A673 (cell line): ENCODE measurements around the gene GLS2. TPM values are rescaled to one million over a fixed set of nuclear protein-coding genes. Genes with fewer than 3 reads are reported as not detected.

Source experiments
- BruUV-seq: library from RNA; stranded (reverse); fragments of 400-500 nt; replicated peaks from 2 replicates; lab custom pipeline; 2021; lab: Mats Ljungman, UMichigan
- CTCF ChIA-PET: fragments of 300-600 bp; sonication (Branson Sonifier 250); formaldehyde crosslinking; loops from one replicate; lab custom pipeline; 2022; ENCODE audit warnings: antibody characterized with exemption; lab: Charles Lee
- POLR2A ChIA-PET: fragments of 300-600 bp; sonication (Branson Sonifier 250); formaldehyde crosslinking; loops from one replicate; lab custom pipeline; 2022; ENCODE audit warnings: antibody characterized with exemption; ENCODE audit not compliant: low non-redundant PET; lab: Charles Lee
- DNase-seq: peaks from one replicate; pipeline ENCODE4 v3.0.0-alpha.2; 2015; ENCODE audit warnings: low spot score
- H3K27ac ChIP-seq: fragments of 200-600 bp; sonication (generic); 2 replicates; pipeline ENCODE4 v1.5.1; 2016; ENCODE audit warnings: mixed run types, low read depth, mild to moderate bottlenecking, mixed read lengths, antibody characterized with exemption, low read length; ENCODE audit not compliant: poor library complexity, severe bottlenecking
- H3K27me3 ChIP-seq: fragments of 200-600 bp; sonication (generic); replicated peaks from 2 replicates; pipeline ENCODE4 v1.6.1; 2017; ENCODE audit warnings: mixed run types, low read depth, mild to moderate bottlenecking, mixed read lengths, antibody characterized with exemption, low read length; ENCODE audit not compliant: insufficient read depth, poor library complexity
- H3K36me3 ChIP-seq: fragments of 200-600 bp; sonication (generic); 2 replicates; pipeline ENCODE4 v1.6.1; 2016; ENCODE audit warnings: mixed run types, mild to moderate bottlenecking, mixed read lengths, antibody characterized with exemption, low read length; ENCODE audit not compliant: insufficient read depth, poor library complexity, severe bottlenecking
- H3K4me1 ChIP-seq: fragments of 200-600 bp; sonication (generic); 2 replicates; pipeline ENCODE4 v1.6.1; 2017; ENCODE audit warnings: mixed run types, mild to moderate bottlenecking, mixed read lengths, antibody characterized with exemption, low read length; ENCODE audit not compliant: insufficient read depth, poor library complexity, severe bottlenecking
- H3K4me3 ChIP-seq: fragments of 200-600 bp; sonication (generic); 2 replicates; pipeline ENCODE4 v1.5.1; 2016; ENCODE audit warnings: low read depth, mixed run types, mild to moderate bottlenecking, mixed read lengths, low read length; ENCODE audit not compliant: poor library complexity, severe bottlenecking
- H3K9me3 ChIP-seq: fragments of 200-600 bp; sonication (generic); 2 replicates; pipeline ENCODE4 v1.6.1; 2016; ENCODE audit warnings: mixed run types, low read depth, mild to moderate bottlenecking, mixed read lengths, antibody characterized with exemption, low read length; ENCODE audit not compliant: poor library complexity, severe bottlenecking
- CTCF ChIP-seq: fragments of 300-800, 200-600 bp; sonication (generic); conservative IDR thresholded peaks from 2 replicates; pipeline ENCODE4 v1.5.1; 2017; ENCODE audit warnings: low read depth, mild to moderate bottlenecking, antibody characterized with exemption, low read length, moderate library complexity, mixed read lengths
- EZH2 ChIP-seq: fragments of 200-600 bp; sonication (generic); IDR thresholded peaks from 2 replicates; pipeline ENCODE4 v1.6.1; 2017; ENCODE audit warnings: borderline replicate concordance, low read depth, mild to moderate bottlenecking, mixed read lengths, antibody characterized with exemption, low read length; ENCODE audit not compliant: poor library complexity, severe bottlenecking
- intact Hi-C: fragments of 100-400 bp; cut with micrococcal nuclease; formaldehyde crosslinking; loops from one replicate; pipeline ENCODE4 v1.10.0; 2022; ENCODE audit not compliant: unreplicated experiment
- total RNA-seq: library from RNA; stranded (reverse); gene quantifications from 2 replicates; pipeline ENCODE4 v1.2.3, GENCODE V29; 2021

Gene GLS2
- total RNA-seq, 1 experiment from 2014 or later: not detected

GRCh38 chr12:56468216-56469006 lies 19.6 kb downstream of the GLS2 start, which contains the start of gene SPRYD4:
TSS of gene SPRYD4 (plus strand) at chr12:56468578. CDS start at chr12:56468592, 14 bp downstream.
- intact Hi-C loops: no loop called here
- H3K27me3 ChIP-seq: no peaks in the 10 kb centered on the region
- H3K27ac ChIP-seq: peak within 1 kb of the TSS; percentile 94
- DNase-seq: peak; percentile 96
- peaks cover 7% of the 10 kb centered on the region for H3K4me1 ChIP-seq
- no peaks in the 10 kb centered on the region for H3K9me3 ChIP-seq
- no peak for TF ChIP-seq EZH2
- peak; percentile 60 for TF ChIP-seq CTCF
- H3K4me3 ChIP-seq: peak within 1 kb of the TSS; percentile 76
- CTCF ChIA-PET: no interaction called here
- TSS peak; percentile 51 for BruUV-seq
- POLR2A ChIA-PET: no interaction called here
- no peaks in the 10 kb centered on the region for H3K36me3 ChIP-seq

GRCh38 chr12:56462565-56462964 lies 25.4 kb downstream of the GLS2 start:
- DNase-seq: no peak
- Histone ChIP-seq H3K36me3 (no peaks in the 10 kb centered on the region), H3K27ac (no peak overlapping the region), H3K4me1 (no peaks in the 10 kb centered on the region), H3K4me3 (no peak overlapping the region), H3K9me3 (no peaks in the 10 kb centered on the region), H3K27me3 (no peaks in the 10 kb centered on the region)
- ChIA-PET CTCF (interaction anchor here (0.5 kb wide), 1 partner anchor 73 kb away, joined by 8 read pairs; no protein-coding TSS in a partner anchor), POLR2A (no interaction called here)
- no TSS peak for BruUV-seq
- TF ChIP-seq CTCF (no peak), EZH2 (no peak)
- intact Hi-C loops: loop anchor here (5.0 kb wide), 1 partner anchor 145 kb away; the partner anchor contains the start of gene CNPY2

GRCh38 chr12:56461235-56462159 lies 26.5 kb downstream of the GLS2 start:
- no peaks in the 10 kb centered on the region for H3K4me1 ChIP-seq
- no peaks in the 10 kb centered on the region for H3K9me3 ChIP-seq
- no peak overlapping the region for H3K27ac ChIP-seq
- no peak for DNase-seq
- intact Hi-C loops: loop anchor here (5.0 kb wide), 1 partner anchor 144 kb away; the partner anchor contains the start of gene CNPY2
- no peaks in the 10 kb centered on the region for H3K27me3 ChIP-seq
- ChIA-PET CTCF (no interaction called here), POLR2A (no interaction called here)
- TF ChIP-seq CTCF: no peak
- TF ChIP-seq EZH2: no peak
- no TSS peak for BruUV-seq
- no peaks in the 10 kb centered on the region for H3K36me3 ChIP-seq
- H3K4me3 ChIP-seq: no peak overlapping the region
